Measurements from ENCODE around the gene NUP153.

- no peak for TF ChIP-seq SIN3A (IDR thresholded peaks at IDR 0.05; ENCODE audit: low read depth, low read length)
- TF ChIP-seq CTCF (IDR thresholded peaks at IDR 0.05 in 2 of 3, conservative IDR thresholded peaks at IDR 0.05 in 1 of 3; ENCODE audit: control insufficient read depth in 2 of 3, extremely low read depth in 1 of 3, insufficient read depth in 1 of 3, low read depth in 3 of 3, low read length in 3 of 3): no peak
- no peak for TF ChIP-seq MEF2A (IDR thresholded peaks at IDR 0.05; ENCODE audit: insufficient read depth, low read depth, low read length)
- no peak for TF ChIP-seq ETV6 (conservative IDR thresholded peaks at IDR 0.05 in 1 of 2, IDR thresholded peaks at IDR 0.05 in 1 of 2; ENCODE audit: borderline replicate concordance in 1 of 2, low read depth in 1 of 2)
- TF ChIP-seq RAD51 (IDR thresholded peaks at IDR 0.05): no peak
- TF ChIP-seq E2F4 (IDR thresholded peaks at IDR 0.05; ENCODE audit: low read depth, low read length): no peak
Observed at GRCh38 chr6:17574866-17575560, 131.7 kb downstream of the NUP153 start.

Data from GM12878 (cell line).